Erythroblast (primary cell): ENCODE results near the gene FANCG.
A peak's percentile ranks its signal among the peaks of the same experiment; 100 is the strongest.

Experiments
- DNase-seq, 2 experiments: peaks; one replicate each; lab custom pipeline; 2025; lab: John Stamatoyannopoulos, UW
- GATA1 ChIP-seq: IDR thresholded peaks from 2 replicates; pipeline ENCODE4 v1.6.1; 2011; ENCODE audit warnings: low read depth, mild to moderate bottlenecking, control low read depth, low read length, moderate library complexity
- POLR2A ChIP-seq: IDR thresholded peaks from 2 replicates; pipeline ENCODE4 v1.6.1; 2011; ENCODE audit warnings: mild to moderate bottlenecking, low read length

The FANCG gene

GRCh38 chr9:35089434-35089833 lies 9.7 kb upstream of the FANCG start:
- DNase-seq: no peak
- TF ChIP-seq POLR2A (no peak), GATA1 (no peak)

GRCh38 chr9:35085078-35085477 lies 5.3 kb upstream of the FANCG start:
- TF ChIP-seq GATA1 (no peak), POLR2A (no peak)

GRCh38 chr9:35079041-35079425 lies 709 bp downstream of the FANCG start:
- peak in 1 of 2 experiments; percentile 47 for DNase-seq
- no peak for TF ChIP-seq GATA1
- TF ChIP-seq POLR2A: no peak

More at GRCh38 chr9:35085078-35085477, 5.3 kb upstream of the FANCG start:
- no peak for DNase-seq

GRCh38 chr9:35078066-35078465 lies 1.7 kb downstream of the FANCG start:
- TF ChIP-seq POLR2A: no peak
- no peak for TF ChIP-seq GATA1
- no peak for DNase-seq

- no peak for TF ChIP-seq POLR2A
- TF ChIP-seq GATA1: no peak
Observed at GRCh38 chr9:35076848-35077247, 2.9 kb downstream of the FANCG start.

DNA sequence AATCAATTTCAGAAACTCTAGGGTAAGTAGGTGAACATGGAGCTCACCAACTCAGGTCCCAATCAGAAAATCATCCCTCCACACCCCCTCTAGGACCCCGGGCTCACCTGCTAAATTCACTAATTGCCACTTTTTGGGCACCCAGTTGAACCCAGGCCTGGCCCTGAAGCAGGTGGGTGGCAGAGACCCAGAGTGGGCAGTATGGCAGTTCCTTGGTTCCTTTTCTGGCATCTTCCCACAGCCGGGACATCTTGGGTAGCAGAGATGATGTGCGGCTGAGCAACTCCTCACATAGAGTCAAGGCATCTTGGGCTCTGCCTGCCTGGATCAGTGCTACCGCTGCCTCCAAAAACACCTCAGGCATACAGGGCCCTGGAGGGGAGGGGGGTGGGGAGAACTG lies 4.4 kb downstream of the FANCG start:
- no peak for TF ChIP-seq POLR2A
- no peak for TF ChIP-seq GATA1

More at GRCh38 chr9:35076848-35077247, 2.9 kb downstream of the FANCG start:
- no peak for DNase-seq

DNA sequence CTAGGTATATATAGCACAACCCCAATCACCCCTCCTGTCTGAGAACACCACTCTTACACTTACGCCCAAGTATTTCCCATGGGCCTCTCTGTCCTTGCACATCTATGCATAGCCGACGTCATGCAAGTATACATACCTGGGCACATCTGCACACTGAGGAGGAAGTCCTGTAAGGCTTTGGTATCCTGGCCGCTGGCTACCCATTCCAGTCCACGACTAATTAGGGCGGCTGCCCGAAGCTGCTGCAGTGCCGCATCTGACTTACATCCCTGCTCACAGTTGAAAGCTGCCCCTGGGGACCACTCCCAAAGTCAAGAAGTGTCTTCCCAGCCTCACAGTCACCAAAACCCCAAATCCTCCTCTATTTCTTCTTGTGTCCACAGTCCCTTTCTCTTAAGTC lies 5.0 kb downstream of the FANCG start:
- no peak for TF ChIP-seq POLR2A
- no peak for DNase-seq

More for the DNA sequence above, 4.4 kb downstream of the FANCG start:
- no peak for DNase-seq

GRCh38 chr9:35074141-35074540 lies 5.6 kb downstream of the FANCG start:
- TF ChIP-seq GATA1 (no peak), POLR2A (no peak)
- no peak for DNase-seq

DNA sequence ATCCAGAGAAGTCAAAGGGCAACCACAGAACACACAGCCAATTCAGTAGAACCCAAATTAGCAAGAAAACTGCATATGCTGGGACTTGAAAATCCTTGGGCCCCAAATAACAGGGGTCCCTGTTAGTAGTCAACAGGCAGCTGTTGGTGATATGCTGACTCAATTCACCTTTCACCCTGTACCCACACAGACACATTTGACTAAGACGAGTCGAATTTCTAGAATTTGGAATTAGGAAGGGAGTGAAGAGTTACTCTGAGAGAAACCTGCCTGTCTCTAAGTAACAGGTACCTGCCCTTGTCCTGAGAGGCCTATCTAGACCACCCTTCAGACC lies 6.5 kb downstream of the FANCG start:
- no peak for TF ChIP-seq GATA1
- no peak for TF ChIP-seq POLR2A
- DNase-seq: no peak

DNA sequence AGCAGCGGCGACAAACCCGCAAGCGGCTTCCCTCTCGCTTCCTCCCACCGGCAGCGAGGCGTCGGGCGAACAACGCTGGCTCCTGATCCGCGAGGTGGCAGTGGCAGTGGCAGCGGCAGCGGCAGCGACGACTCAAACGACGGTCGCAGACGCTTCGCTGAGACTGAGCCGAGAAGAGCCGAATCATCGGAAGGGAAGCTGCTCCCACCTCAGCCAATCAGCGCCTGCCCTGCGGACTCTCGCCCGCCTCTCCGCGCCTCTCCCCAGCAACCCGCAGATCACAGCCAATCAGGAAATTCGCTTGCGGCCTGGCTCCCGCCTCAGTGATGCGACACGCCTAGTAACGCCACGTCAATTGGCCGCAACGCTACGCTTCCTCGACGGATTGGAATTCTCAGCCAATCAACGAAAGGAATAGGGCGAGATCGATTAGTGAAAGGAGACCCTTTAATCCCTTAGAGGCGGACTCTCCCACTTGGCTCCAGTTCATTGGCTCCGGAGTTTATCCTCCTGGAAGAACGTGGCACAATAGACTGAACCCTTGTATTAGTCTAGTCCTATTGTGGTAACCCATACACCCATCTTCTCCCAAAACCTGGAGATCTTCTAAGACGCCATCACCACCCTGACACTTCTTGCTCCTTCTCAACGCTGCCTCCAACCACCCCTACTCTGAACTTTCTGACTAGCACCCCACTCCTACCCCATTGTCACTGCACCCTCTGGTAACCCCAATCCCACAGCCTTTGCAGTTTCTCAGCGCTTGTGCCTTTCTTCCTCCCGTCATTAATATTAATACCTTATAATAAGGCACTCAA lies 7.1 kb downstream of the FANCG start, which contains the start of gene VCP:
Gene VCP, minus strand, starts transcription at position 165 of the 818 bp plus-strand sequence. CDS start 272 bp downstream, outside the sequence.
- TF ChIP-seq POLR2A: peak; percentile 97
- TF ChIP-seq GATA1: no peak

GRCh38 chr9:35071814-35072460 lies 7.8 kb downstream of the FANCG start:
- DNase-seq: peak; percentile 94 to 96
- no peak for TF ChIP-seq POLR2A
- TF ChIP-seq GATA1: no peak

More for the DNA sequence above, 7.1 kb downstream of the FANCG start, which contains the start of gene VCP:
- DNase-seq: peak; percentile 99

DNA sequence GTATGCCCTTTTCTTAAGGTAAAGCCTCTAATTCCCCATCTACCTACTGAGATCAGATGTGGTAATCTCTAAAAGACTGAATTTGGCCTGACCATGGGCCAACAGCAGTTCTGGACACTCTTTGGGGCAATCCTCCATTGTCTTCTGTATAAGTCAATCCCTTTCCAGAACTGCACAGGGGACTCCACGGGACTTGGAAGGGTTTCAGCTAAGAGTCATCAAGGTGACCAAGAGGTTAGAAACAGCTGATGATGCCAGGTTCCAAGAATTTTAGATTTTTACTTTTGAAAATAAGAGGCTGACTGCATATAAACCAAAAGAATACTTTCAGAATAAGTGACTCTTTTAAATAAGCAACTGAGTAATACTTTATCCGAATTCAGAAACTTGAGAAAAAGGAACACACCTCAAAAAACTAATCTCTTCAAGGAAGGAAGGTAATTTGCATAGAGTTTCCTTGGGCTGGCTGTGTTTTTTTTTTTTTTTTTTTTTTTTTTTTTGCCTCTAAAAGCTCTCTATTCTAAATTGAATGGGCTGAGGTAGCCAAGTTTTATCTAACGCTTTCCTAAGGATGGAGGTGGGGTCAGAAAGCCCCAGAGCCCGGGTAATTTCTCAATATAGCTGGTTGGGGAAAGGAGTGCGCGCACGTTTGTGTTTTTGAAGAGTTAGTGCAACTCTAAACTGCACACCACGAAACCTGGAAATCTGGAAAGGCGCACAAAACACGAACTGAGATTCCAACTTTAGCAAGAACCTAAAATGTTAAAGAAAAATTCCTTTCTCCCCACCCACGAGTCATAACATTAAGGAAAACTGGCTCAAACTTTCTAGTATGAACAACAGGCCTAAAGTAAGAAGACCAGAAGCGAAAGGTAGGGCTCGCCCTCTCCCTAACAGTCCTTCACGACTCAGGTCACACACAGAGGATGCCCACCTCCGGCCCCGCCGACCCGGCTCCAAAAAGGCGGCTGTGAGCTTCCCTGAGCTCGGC lies 8.6 kb downstream of the FANCG start:
- peak; percentile 30 to 62 for DNase-seq
- TF ChIP-seq POLR2A (no peak), GATA1 (no peak)

- TF ChIP-seq GATA1: no peak
- no peak for DNase-seq
Observed at GRCh38 chr9:35069020-35069419, 10.7 kb downstream of the FANCG start.
